HG02970 (cell line): Measurements from ENCODE around the gene GMDS.

Experiments
- ATAC-seq: cut with Tn5 transposase; IDR thresholded peaks from one replicate; pipeline ENCODE4 v1.9.1; 2021; ENCODE audit warnings: mild to moderate bottlenecking, moderate library complexity, moderate number of reproducible peaks; ENCODE audit not compliant: unreplicated experiment, low FRiP score

The GMDS gene

GRCh38 chr6:1605893-1606779 is 639.3 kb downstream of the GMDS start:
- ATAC-seq = no peak

GRCh38 chr6:1605004-1605892 is 640.2 kb downstream of the GMDS start:
- no peak for ATAC-seq

- no peak for ATAC-seq
Measured at GRCh38 chr6:1604158-1605003, 641.0 kb downstream of the GMDS start.

- ATAC-seq = no peak
Measured at GRCh38 chr6:1603708-1604107, 641.7 kb downstream of the GMDS start.

- ATAC-seq = no peak
Measured at GRCh38 chr6:1602049-1602713, 643.2 kb downstream of the GMDS start.

GRCh38 chr6:1601158-1602048 is 644.0 kb downstream of the GMDS start:
- no peak for ATAC-seq

GRCh38 chr6:1600764-1601157 is 644.6 kb downstream of the GMDS start:
- no peak for ATAC-seq

- no peak for ATAC-seq
Measured at GRCh38 chr6:1600063-1600763, 645.2 kb downstream of the GMDS start.

GRCh38 chr6:1599469-1599868 is 645.9 kb downstream of the GMDS start:
- no peak for ATAC-seq

GRCh38 chr6:1598886-1599285 is 646.5 kb downstream of the GMDS start:
- no peak for ATAC-seq

- ATAC-seq = no peak
Measured at GRCh38 chr6:1598433-1598832, 647.0 kb downstream of the GMDS start.

- ATAC-seq = no peak
Measured at GRCh38 chr6:1597924-1598323, 647.5 kb downstream of the GMDS start.

- ATAC-seq = no peak
Measured at GRCh38 chr6:1597121-1597744, 648.2 kb downstream of the GMDS start.

- ATAC-seq = no peak
Measured at GRCh38 chr6:1596088-1596852, 649.1 kb downstream of the GMDS start.

- no peak for ATAC-seq
Measured at GRCh38 chr6:1595271-1596087, 649.9 kb downstream of the GMDS start.

- no peak for ATAC-seq
Measured at GRCh38 chr6:1594445-1595200, 650.8 kb downstream of the GMDS start.
